ENCODE measurements around the gene CHAC1.

Gene CHAC1

DNA sequence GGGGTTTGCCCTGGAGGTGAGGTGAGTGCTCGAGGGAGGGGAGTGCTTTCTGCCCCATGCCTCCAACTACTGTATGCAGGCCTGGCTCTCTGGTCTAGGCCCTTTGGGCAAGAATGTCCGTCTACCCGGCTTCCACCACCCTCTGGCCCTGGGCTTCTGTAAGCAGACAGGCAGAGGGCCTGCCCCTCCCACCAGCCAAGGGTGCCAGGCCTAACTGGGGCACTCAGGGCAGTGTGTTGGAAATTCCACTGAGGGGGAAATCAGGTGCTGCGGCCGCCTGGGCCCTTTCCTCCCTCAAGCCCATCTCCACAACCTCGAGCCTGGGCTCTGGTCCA, 14.8 kb upstream of the CHAC1 start:
- Histone ChIP-seq H3K36me3 (replicated peaks; ENCODE audit: insufficient read depth, low read length) (no peaks in the 10 kb centered on the region), H3K9me3 (replicated peaks; ENCODE audit: insufficient read depth, low read length) (no peaks in the 10 kb centered on the region), H2AFZ (ENCODE audit: low read length) (no peak overlapping the region), H3K27ac (ENCODE audit: low read length) (no peak overlapping the region), H3K4me1 (ENCODE audit: low read length) (peaks cover 19% of the 10 kb centered on the region), H3K4me2 (ENCODE audit: low read depth, low read length) (no peak overlapping the region), H3K9ac (ENCODE audit: low read length) (no peak overlapping the region), H3K9me2 (replicated peaks; ENCODE audit: insufficient read depth, low read length) (no peaks in the 10 kb centered on the region), H3K4me3 (ENCODE audit: low read length) (no peak overlapping the region), H3F3A (ENCODE audit: insufficient read depth, low read length) (peaks cover 21% of the 10 kb centered on the region), H3K27me3 (replicated peaks; ENCODE audit: insufficient read depth, low read length) (no peaks in the 10 kb centered on the region), H4K20me1 (ENCODE audit: insufficient read depth, low read length) (no peaks in the 10 kb centered on the region), H3K79me2 (ENCODE audit: low read length) (no peaks in the 10 kb centered on the region)
- TF ChIP-seq, protein P1, sequence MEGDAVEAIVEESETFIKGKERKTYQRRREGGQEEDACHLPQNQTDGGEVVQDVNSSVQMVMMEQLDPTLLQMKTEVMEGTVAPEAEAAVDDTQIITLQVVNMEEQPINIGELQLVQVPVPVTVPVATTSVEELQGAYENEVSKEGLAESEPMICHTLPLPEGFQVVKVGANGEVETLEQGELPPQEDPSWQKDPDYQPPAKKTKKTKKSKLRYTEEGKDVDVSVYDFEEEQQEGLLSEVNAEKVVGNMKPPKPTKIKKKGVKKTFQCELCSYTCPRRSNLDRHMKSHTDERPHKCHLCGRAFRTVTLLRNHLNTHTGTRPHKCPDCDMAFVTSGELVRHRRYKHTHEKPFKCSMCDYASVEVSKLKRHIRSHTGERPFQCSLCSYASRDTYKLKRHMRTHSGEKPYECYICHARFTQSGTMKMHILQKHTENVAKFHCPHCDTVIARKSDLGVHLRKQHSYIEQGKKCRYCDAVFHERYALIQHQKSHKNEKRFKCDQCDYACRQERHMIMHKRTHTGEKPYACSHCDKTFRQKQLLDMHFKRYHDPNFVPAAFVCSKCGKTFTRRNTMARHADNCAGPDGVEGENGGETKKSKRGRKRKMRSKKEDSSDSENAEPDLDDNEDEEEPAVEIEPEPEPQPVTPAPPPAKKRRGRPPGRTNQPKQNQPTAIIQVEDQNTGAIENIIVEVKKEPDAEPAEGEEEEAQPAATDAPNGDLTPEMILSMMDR (IDR thresholded peaks at IDR 0.05; ENCODE audit: low read length), result no peak
- no peak for TF ChIP-seq EZH2phosphoT487 (IDR thresholded peaks at IDR 0.05; ENCODE audit: low read length)
- TF ChIP-seq EZH2 (optimal IDR thresholded peaks at IDR 0.05; ENCODE audit: low read depth, low read length), result no peak
- DNase-seq, result no peak

DNA sequence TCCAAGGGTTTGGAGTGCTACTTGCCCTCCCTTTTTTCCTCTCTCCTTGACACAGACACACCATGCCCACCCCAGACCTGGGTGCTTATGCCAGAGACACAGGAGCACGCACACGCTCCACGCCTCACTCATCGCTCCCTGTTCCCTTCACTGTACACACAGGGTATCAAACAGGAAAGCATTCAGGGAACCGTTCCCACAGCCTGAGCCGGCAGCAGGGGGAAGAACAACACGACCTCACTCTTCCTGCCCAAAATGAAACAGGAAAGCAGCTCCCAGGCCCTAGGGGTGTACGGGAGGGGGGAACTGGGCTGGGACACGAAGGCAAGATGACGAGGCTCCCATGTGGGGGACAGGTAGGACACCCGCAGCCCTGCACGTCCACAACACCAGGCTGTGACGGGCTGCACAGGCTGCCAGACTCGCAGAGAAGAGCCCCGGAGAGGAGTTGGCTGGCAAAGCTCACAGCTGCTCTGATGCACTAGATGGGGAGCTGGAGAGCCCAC, 12.9 kb upstream of the CHAC1 start:
- Histone ChIP-seq H3K9me2 (replicated peaks; ENCODE audit: insufficient read depth, low read length) (no peaks in the 10 kb centered on the region), H3K36me3 (replicated peaks; ENCODE audit: insufficient read depth, low read length) (no peaks in the 10 kb centered on the region), H2AFZ (ENCODE audit: low read length) (0 out of 2 replicates have a peak overlapping the region, but pooled peaks have one; percentile 78), H3K79me2 (ENCODE audit: low read length) (no peaks in the 10 kb centered on the region), H3K4me2 (ENCODE audit: low read depth, low read length) (no peak overlapping the region), H4K20me1 (ENCODE audit: insufficient read depth, low read length) (no peaks in the 10 kb centered on the region), H3K4me3 (ENCODE audit: low read length) (no peak overlapping the region), H3K27me3 (replicated peaks; ENCODE audit: insufficient read depth, low read length) (no peaks in the 10 kb centered on the region), H3F3A (ENCODE audit: insufficient read depth, low read length) (peaks cover 21% of the 10 kb centered on the region), H3K9ac (ENCODE audit: low read length) (no peak overlapping the region), H3K9me3 (replicated peaks; ENCODE audit: insufficient read depth, low read length) (no peaks in the 10 kb centered on the region), H3K27ac (ENCODE audit: low read length) (no peak overlapping the region), H3K4me1 (ENCODE audit: low read length) (peaks cover 17% of the 10 kb centered on the region)
- DNase-seq, result no peak
- TF ChIP-seq EZH2 (optimal IDR thresholded peaks at IDR 0.05; ENCODE audit: low read depth, low read length) (no peak), EZH2phosphoT487 (IDR thresholded peaks at IDR 0.05; ENCODE audit: low read length) (no peak)
- TF ChIP-seq, protein P1 (IDR thresholded peaks at IDR 0.05; ENCODE audit: low read length), result no peak

DNA sequence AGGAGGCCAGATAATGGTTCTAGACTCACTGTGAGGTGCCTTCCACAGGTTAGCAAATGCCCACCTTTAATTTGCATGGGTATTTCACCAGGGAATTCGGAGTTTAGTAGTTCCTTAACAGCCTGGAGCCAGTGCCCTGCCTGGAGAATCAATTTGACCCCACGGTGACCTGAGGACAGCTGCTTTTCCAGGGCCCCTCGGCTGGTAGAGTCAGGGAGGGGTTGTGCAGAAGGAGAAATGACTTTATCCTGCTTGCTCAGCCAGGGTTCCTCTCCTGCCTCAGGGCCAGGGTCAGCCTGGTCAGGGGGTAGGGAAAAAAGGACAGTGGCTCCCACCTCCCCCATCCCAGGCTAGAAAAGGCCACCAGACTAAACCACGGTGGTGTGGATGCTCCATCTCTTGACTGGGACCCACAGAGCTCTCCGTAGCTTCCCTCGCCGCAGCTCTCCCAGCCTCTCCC, 12.2 kb upstream of the CHAC1 start:
- H3K9me3 ChIP-seq (replicated peaks; ENCODE audit: insufficient read depth, low read length), result no peaks in the 10 kb centered on the region
- no peak for TF ChIP-seq EZH2phosphoT487 (IDR thresholded peaks at IDR 0.05; ENCODE audit: low read length)
- no peak for TF ChIP-seq EZH2 (optimal IDR thresholded peaks at IDR 0.05; ENCODE audit: low read depth, low read length)
- TF ChIP-seq, protein P1 (IDR thresholded peaks at IDR 0.05; ENCODE audit: low read length), result no peak

More for the DNA sequence above, 12.2 kb upstream of the CHAC1 start:
- Histone ChIP-seq H4K20me1 (ENCODE audit: insufficient read depth, low read length) (no peaks in the 10 kb centered on the region), H3K9ac (ENCODE audit: low read length) (peak overlapping the region; percentile 70; the same call in 1 of the 2 replicates), H3K79me2 (ENCODE audit: low read length) (no peaks in the 10 kb centered on the region), H3F3A (ENCODE audit: insufficient read depth, low read length) (peaks cover 22% of the 10 kb centered on the region), H3K36me3 (replicated peaks; ENCODE audit: insufficient read depth, low read length) (no peaks in the 10 kb centered on the region), H3K4me2 (ENCODE audit: low read depth, low read length) (peak overlapping the region; percentile 75), H3K4me3 (ENCODE audit: low read length) (peak overlapping the region; percentile 59), H3K4me1 (ENCODE audit: low read length) (peaks cover 23% of the 10 kb centered on the region), H3K27me3 (replicated peaks; ENCODE audit: insufficient read depth, low read length) (no peaks in the 10 kb centered on the region), H2AFZ (ENCODE audit: low read length) (peak overlapping the region; percentile 78), H3K27ac (ENCODE audit: low read length) (peak overlapping the region; percentile 48; the same call in 1 of the 2 replicates), H3K9me2 (replicated peaks; ENCODE audit: insufficient read depth, low read length) (no peaks in the 10 kb centered on the region)
- DNase-seq, result no peak
